KOPT-K1 (cell line): ENCODE results near the gene ZNF428.
A peak's percentile ranks its signal among the peaks of the same experiment; 100 is the strongest.
"Not testable (repeated sequence)": the region's sequence is repeated elsewhere in the genome, so short reads cannot be mapped to it uniquely, and the experiment has no call there.

Experiments
- H3K27ac ChIP-seq: fragments of 200-600 bp; sonication (generic); 2 replicates; pipeline ENCODE4 v1.5.1; 2016; ENCODE audit warnings: antibody characterized with exemption, mild to moderate bottlenecking, low read depth, low read length; ENCODE audit not compliant: poor library complexity, severe bottlenecking
- H3K36me3 ChIP-seq: fragments of 200-600 bp; sonication (generic); 2 replicates; pipeline ENCODE4 v1.5.1; 2017; ENCODE audit warnings: antibody characterized with exemption, mild to moderate bottlenecking, low read length, moderate library complexity; ENCODE audit not compliant: insufficient read depth
- H3K9me3 ChIP-seq: fragments of 200-600 bp; sonication (generic); 2 replicates; pipeline ENCODE4 v1.5.1; 2017; ENCODE audit warnings: antibody characterized with exemption, low read length, mild to moderate bottlenecking; ENCODE audit not compliant: insufficient read depth, poor library complexity, severe bottlenecking

ZNF428 gene

GRCh38 chr19:43610493-43610892 is 8.9 kb downstream of the ZNF428 start:
- H3K36me3 ChIP-seq = peaks cover 76% of the 10 kb centered on the region
- no peaks in the 10 kb centered on the region for H3K9me3 ChIP-seq
- H3K27ac ChIP-seq = no peak overlapping the region

DNA sequence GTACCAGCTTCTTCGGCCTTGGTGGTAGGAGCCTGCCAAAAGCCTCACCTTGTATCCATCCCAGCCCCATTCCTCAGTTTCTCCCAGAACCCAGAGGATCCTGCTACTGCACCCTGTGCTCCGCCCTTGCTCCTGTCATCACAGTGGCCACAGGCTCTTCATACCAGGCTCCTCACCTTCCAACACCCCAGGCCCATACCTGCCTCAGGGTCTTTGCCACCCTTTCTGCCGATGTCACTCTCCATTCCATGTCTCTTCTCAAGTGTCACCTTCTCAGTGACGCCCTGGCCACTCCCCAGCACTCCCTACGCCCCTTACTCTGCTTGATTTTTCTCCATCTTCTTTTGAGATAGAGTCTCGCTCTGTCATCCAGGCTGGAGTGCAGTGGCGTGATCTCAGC is 9.6 kb downstream of the ZNF428 start:
- no peaks in the 10 kb centered on the region for H3K9me3 ChIP-seq
- no peak overlapping the region for H3K27ac ChIP-seq
- H3K36me3 ChIP-seq = peaks cover 76% of the 10 kb centered on the region

- H3K36me3 ChIP-seq = peaks cover 61% of the 10 kb centered on the region
- no peaks in the 10 kb centered on the region for H3K9me3 ChIP-seq
- no peak overlapping the region for H3K27ac ChIP-seq
Measured at GRCh38 chr19:43607238-43608205, 11.9 kb downstream of the ZNF428 start.

DNA sequence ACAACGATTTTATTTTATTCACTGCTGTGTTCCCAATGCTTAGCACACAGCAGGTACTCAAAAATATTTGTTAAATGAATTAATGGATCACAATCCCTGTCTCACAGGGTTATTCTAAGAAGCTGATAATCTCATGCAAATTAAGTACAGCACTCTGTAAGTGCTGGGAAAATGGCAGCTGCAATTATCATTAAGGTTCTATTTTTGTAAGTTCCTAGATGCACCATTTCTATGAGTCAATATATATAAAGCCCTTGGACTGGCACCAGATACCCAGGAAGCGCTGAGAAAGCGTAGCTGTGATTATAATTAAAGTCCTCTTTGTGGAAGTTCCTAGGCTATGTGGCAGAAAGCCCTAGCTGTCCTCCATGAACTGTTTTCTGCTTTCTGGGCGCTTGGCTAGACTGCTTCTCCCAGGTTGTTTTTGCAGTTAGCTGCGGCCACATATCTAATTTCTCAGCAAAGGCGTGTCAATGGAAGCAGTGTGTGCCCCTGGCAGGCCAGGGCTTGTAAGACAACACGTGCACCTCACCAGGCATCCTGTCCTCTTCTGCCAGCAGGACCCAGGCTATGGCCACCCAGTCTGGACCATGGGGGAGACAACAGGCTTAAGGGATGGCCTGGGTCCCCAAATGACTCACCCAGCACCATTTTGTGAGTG is 12.7 kb downstream of the ZNF428 start:
- Histone ChIP-seq H3K36me3 (peaks cover 61% of the 10 kb centered on the region), H3K9me3 (no peaks in the 10 kb centered on the region), H3K27ac (no peak overlapping the region)

GRCh38 chr19:43605875-43606568 is 13.4 kb downstream of the ZNF428 start:
- Histone ChIP-seq H3K27ac (no peak overlapping the region), H3K36me3 (peaks cover 61% of the 10 kb centered on the region), H3K9me3 (no peaks in the 10 kb centered on the region)

DNA sequence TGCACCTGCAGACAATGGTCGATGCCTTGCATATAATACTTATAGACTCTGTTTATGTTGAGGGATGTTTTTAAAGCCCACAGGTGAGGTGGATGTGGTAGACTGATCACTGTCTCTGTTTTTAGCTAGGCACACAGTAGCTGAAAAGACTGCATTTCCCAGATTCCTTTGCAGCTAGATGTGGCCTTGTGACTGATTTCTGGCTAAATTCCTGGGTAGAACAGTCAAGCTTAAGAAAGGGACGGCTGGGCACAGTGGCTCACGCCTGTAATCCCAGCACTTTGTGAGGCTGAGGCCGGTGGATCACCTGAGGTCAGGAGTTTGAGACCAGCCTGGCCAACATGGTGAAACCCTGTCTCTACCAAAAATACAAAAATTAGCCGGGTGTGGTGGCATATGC is 19.1 kb downstream of the ZNF428 start:
- H3K9me3 ChIP-seq, H3K27ac ChIP-seq: not testable (repeated sequence)
- peaks cover 53% of the 10 kb centered on the region for H3K36me3 ChIP-seq

DNA sequence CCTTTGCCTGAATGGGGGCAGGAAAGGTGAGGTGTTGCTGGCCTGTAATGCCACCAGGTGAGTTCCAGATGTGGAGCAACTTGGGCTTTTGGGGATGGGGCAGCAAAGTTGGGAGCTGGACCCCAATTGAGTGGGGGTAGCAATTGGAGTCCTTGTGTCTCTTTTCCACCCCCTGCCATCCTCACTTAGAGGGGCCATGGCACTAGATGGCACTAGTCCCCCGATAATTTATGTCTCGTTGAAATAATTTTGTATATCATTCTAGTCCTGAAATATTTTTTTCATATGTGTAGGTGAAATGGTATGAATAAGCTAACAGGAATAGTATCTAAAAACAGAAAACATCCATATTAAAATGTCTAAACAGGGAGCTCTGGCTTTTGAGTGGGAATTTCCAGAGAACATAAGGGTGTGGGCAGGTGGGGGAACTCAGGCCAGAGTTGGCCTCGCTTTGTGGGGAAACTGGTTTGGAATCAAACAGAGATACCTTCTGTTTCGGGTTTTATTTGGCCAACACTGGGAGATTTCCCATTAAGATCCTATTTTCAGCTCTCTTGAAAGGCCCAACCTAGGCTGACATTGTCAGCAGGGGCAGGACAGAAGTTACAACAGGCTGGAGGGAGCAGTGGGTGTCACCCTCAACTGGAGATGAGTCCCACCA is 19.7 kb downstream of the ZNF428 start:
- H3K27ac ChIP-seq = no peak overlapping the region
- H3K36me3 ChIP-seq = peaks cover 53% of the 10 kb centered on the region
- H3K9me3 ChIP-seq = no peaks in the 10 kb centered on the region

DNA sequence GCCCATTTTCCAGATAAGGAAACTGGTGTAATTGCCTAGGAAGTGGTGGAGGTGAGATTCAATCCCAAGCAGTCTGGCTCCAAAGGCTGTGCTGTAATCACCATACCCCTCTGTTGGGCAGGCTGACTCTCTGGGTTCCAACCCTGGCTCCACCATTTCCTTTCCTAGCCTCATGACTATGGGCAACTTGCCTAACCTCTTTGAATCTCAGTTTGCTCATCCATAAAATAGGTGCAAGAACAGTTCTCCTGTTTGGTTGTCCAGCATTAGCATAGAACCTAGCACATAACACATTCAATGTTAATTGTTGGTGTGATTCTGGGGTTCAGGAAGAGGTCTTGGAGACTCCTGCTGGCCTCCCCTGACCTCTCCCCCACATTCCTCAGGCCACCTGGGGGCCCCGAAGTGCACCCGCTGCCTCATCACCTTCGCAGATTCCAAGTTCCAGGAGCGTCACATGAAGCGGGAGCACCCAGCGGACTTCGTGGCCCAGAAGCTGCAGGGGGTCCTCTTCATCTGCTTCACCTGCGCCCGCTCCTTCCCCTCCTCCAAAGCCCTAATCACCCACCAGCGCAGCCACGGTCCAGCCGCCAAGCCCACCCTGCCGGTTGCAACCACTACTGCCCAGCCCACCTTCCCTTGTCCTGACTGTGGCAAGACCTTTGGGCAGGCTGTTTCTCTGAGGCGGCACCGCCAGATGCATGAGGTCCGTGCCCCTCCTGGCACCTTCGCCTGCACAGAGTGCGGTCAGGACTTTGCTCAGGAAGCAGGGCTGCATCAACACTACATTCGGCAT is 20.8 kb downstream of the ZNF428 start:
- Histone ChIP-seq H3K27ac (no peak overlapping the region), H3K9me3 (no peaks in the 10 kb centered on the region), H3K36me3 (peaks cover 59% of the 10 kb centered on the region)

- peak overlapping the region; percentile 86 for H3K27ac ChIP-seq
Measured at GRCh38 chr19:43597876-43598275, 21.6 kb downstream of the ZNF428 start.

DNA sequence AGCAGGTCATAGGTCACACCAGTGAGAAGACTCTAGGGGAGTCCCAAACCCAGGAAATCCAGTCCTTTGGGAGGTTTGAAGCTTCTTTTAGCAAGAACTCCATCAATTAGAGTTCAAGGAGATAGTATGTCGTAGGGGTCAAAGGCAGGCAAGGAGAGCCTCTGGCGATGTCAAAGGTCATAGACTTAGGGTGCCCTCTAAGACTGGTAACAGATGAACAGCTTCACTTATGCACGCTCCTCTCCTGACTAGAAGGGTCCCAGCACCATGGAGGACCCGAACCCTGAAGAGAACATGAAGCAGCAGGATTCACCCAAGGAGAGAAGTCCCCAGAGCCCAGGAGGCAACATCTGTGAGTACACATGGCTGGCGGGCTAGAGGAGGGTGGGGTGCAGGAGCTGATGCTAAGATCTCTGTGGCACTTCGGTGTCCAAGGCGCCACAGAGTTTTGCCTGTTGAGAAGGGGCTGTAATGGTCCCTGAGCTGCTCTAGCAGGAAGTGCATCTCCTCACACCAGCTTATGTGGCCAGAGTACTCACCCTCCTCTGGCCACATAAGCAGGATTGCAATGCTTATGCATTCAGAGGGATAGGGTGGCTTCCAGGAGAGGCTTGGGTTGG is 22.5 kb downstream of the ZNF428 start:
- Histone ChIP-seq H3K36me3 (peaks cover 64% of the 10 kb centered on the region), H3K9me3 (no peaks in the 10 kb centered on the region), H3K27ac (peak overlapping the region; percentile 86)

More at GRCh38 chr19:43597876-43598275, 21.6 kb downstream of the ZNF428 start:
- no peaks in the 10 kb centered on the region for H3K9me3 ChIP-seq
- H3K36me3 ChIP-seq = peaks cover 64% of the 10 kb centered on the region

DNA sequence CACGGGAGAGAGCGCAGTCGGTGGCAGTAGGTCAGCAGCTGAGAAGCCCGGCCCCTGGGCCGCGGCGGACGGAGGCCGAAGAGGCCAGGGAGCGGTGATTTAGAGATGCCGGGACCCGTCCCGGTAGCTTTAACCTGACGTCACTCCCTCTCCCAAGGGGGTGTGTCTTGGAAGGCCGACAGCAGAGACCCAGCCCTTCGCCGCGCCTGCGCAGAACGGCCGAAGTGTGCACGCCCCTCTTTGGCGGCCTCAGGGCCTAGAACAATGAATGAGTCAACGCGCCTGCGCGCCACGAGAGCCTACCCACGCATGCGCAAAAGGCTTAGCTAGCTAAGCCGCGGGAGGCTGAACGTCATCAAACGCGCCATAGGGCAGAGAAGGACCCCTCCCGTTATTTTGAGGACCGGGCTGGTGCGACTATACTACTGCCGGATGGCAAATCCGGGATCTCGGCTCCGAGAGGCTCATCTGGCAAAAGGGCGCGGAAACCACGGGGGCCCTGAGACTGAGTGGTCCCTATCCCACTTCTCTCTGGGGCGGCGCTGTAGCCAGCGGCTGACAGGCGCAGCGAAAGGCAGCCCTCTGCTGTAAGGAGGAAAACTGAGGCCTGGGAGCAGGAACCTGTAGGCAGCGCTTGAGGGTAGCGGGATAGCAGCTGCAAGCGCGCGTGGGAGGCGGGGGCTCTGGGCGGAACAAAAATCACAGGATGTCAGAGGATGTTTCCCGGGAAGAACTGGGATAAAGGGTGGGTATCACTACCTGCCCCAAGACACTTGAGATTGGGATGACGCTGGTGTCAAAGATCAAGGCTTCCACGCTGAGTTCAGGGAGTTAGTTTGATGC is 23.2 kb downstream of the ZNF428 start, which contains the start of the genes IRGQ and ZNF576:
Gene IRGQ, minus strand, starts transcription at position 136 of the 843 bp plus-strand sequence. CDS start 796 bp downstream, outside the sequence.
Gene ZNF576, plus strand, starts transcription at position 597 of the 843 bp plus-strand sequence. CDS start 514 bp downstream, outside the sequence.
- Histone ChIP-seq H3K9me3 (no peaks in the 10 kb centered on the region), H3K27ac (peak within 1 kb of the TSS; percentile 86), H3K36me3 (peaks cover 62% of the 10 kb centered on the region)

DNA sequence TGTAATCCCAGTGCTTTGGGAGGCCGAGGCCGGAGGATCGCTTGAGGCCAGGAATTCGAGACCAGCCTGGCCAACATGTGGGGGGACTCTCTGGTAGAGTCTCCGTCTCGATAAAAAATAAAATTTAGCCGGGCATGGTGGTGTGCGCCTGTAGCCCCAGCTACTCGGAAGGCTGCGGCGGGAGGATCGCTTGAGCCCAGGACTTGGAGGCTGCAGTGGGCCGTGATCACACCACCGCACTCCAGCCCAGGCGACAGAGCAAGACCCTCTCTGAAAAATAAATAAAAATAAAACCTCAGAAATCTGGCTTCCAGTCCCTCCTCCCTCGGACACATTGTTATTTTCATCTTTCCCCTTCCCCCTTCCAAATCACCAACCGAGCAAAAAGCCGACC is 23.8 kb downstream of the ZNF428 start:
- peaks cover 62% of the 10 kb centered on the region for H3K36me3 ChIP-seq
- no peaks in the 10 kb centered on the region for H3K9me3 ChIP-seq
- H3K27ac ChIP-seq = peak overlapping the region; percentile 86
